NCI-H1417 treated with DMSO at 0.1 percent for 48 hours (cell line): ENCODE measurements around the gene KLHL29.

Experiments
- DNase-seq: peaks from one replicate; lab custom pipeline; 2025; lab: John Stamatoyannopoulos, UW

The KLHL29 gene

DNA sequence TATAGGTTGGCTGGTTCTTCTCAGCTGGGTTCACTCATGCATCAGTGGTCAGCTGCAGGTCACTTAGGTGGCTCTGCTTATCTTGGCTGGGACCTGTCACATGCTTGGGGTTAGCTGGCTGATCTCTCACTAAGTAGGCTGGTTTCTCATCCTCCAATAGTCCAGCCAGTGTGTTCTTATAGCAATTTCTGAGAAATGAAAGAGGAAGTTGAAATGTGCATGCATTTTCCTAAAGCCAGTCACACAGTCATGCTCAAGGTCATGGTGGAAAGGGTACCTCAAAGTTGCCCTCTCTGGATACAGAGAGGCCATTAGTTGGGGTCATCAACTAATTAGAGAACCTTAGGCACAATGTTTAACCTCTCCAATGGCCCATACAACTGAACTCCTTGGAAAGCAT is 64.4 kb downstream of the KLHL29 start:
- DNase-seq = no peak

DNA sequence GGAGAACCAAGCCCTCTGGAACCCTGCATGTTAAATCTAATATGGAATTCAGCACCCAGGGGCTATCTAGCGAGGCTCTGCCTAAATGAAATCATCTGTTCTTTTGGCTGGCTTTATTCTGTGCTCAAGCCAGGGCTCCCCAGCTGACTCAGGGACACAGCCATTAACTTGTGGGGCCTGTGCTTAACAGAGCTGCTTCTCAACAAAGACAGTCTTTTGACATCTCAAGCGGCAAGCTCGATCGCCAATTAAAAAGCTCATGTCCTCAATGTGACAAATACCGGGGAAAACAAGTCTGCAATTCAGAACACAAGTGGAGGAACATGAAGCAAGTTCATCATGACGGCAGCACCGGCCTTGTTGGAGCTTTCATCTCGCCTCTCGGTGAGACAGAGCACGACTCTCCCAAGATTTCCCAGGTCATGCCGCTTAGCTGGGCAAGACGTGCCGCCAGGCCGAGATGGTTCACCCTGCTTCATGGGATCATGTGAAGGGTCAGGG is 64.9 kb downstream of the KLHL29 start:
- DNase-seq = no peak

DNA sequence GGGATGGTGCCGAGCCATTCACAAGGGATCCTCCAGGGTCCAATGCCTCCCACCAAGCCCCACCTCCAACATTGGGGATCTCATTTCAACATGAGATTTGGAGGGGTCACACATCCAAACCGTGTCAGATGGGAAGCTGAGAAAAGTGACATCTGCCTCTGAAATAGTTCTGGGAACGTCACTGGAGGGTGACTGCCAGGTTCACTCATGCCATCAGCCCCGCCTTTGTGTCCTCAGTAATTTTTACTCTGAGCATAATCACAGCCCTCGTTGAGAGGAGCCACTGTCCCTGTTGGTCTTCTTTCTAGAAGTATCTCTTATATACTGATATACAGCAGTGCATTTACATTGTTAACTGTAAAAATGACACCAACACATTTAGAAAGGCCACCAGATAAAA is 67.4 kb downstream of the KLHL29 start:
- no peak for DNase-seq

DNA sequence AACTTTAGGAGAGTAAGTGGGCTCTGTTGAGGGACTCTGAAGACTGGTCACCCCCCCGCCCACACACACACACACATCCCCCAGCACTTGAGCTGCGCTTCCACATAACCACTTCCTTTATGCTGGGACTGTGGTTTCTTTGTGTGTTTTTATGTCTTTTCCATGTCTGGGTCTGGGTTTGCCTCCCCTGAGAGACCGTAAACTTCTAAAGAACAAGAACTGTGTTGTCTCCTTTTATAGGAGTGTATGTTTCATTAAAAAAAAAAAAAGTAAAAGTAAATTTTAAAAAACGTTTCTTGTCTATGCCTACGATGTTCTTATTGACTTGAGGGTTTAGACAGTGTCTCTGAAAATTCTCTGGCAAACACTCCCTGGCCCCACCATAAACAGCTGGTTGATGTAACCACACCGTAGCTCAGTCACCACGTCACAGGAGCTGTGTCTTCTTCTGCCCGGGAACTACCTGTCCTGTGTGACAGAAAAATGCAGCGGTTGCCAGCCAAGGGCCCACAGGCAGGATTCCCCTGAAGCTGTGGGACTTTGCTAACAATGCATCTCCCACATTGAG is 68.0 kb downstream of the KLHL29 start:
- no peak for DNase-seq

DNA sequence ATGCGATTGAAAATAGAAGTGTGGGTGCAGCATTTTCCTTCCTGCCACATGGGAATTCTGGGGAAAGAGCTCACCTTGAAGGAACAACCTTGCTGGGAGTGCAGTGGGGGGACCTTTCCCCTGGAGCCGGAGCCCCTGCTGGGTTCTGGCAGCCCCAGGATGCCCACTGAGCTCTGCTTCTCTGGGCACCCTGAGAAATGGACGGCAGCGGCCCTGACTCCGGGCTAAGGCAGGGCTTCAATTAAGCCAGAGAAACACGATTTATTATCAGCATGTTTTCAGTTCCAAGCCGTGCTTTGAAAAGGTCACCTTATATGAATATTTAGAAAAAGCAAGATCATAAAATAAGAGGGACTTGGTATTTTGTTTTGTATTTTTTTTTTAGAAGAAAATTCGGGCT is 68.5 kb downstream of the KLHL29 start:
- no peak for DNase-seq

DNA sequence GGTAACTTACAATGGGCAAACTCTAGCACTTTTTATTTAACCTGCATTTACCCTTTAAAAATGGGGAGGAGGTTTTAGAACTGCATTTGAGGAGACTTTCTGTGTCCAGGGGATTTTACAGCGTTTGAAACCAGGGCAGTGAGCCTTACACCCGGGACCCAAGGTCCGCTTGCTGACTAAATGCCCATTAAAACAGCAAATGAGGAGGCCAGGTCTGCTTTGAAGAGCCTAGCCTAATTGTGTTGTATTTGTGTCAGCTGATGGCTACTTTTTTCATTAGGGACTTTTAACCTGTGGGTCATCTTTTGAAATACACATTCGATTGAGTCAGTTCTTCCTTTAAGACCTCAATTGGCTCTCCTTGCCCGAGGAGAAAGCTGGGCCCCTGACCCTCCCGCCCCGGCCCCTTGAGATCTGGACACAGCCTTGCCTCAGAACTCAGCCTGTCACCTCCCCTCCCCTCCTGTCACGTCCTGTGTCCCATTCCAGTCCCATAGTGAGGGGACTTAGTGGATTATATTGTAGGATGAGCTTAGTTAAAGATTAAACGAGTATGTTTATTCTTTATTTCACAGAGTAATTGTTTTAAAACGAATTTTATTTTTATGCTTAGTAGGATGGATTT is 69.0 kb downstream of the KLHL29 start:
- DNase-seq = no peak

DNA sequence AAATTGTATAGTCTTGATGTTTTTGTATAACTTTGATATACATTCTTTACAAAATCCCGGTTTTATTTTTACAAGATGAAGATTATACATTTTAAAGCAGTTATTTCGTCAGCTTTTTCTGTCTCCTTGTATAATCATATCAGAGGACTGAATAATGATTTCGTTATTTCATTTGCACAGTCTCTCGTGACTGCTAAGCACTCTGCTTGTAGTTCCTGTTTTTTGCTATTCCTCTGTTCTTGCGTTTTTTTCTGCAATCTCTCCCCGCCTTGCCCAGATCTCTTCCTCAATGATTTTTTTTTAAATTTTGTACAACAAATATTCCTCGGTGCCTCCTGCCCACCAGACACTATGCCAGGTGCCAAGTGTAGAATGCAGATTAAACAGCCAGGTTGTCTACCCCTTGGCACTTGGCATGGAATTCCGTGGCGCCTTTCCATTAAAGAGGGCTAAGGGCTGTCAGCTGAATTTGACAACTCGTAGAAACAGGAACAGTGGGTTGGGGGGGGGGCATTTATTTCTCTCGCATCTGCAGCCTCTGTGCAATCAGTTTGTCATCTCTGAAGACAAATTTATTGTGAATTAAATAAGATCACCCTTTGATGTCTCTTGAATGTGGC is 69.6 kb downstream of the KLHL29 start:
- DNase-seq = no peak

DNA sequence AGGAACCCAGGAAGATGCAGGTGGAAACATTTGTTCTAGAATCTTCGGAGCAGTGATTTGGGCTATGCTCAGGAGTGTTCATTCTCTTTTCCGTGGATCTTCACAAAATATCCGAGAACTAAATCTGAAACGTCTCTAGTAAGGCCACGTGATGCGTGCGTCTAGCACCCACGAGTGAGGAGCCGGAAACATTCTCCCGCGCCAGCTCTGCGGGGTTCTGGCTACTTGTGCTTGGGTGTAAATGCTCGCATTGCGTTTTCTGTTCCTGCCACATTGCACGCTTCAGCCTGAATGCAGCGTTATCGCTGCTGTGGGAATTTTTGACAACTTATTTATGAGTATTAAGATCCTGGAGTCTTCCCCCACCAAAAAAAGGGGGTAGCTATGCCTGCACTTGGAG is 71.4 kb downstream of the KLHL29 start:
- no peak for DNase-seq

DNA sequence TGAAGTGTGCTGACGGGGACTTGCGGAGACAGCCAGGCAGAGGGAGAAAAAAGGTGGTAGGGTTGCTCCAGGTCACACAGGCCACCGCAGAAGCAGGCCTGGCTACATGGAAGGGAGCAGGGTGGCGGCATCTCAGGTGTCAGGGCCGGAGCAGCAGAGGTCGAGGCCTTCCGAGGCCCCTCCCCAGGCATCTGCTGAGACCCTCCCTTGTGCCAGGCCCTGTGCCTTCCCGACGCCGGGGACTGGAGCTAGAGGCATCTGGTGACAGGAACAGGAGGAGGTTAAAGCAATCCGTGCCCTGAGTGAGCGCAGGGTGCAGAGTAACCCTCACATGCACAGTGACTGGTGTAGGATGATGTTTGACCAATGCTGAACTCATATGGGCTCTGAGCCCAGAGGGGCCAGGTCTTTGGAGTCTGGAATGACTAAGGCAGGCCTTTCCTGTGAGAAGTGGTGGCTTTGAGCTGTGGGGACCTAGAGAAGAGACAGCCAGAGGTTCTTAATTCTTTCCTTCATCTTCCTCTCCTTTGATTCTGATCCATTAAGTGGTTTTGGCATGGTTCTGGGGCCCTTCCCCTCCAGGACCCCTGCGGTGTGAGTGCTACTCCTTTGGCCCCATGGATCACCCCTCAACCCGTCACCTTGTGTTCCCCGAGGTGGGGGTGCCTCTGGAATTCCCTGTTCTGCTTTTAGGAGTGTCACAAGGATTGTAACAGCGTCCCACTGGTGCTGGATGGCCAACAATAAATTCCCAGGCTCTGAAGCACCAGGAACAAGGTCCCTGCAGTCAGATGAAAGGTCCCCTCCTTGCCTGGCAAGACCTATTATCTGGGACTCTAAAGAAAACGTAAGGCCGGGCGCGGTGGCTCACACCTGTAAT is 72.1 kb downstream of the KLHL29 start:
- DNase-seq = no peak

DNA sequence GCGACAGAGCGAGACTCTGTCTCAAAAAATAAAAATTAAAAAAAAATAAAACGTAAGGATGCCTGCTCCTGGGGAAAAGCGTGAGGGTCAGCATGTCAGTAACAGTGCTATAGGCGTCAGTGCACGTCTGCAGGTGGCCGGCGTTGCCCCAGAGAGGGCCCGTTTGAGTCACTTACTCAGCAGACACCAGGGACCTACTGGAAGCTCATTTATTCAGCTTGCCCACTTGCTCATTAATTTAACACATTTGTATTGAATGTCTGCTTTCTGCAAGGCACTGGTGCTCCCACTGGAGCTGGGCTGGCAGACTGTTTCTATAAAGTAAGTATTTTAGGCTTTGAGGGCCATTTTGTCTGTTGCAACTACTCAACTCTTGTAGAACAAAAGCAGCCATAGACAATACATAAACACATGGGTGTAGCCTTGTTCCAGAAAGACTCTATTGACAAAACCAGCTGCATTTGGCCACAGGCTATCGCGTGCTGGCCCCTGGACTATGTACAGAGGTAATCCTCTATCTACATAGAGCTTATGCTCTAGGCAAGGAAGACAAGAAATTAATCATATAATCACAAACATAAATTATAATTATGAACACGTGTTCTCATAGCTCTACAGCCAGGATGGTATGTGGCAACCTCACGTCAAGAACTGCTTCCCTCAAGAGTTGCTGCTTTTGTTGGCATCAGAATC is 73.2 kb downstream of the KLHL29 start:
- DNase-seq = no peak

DNA sequence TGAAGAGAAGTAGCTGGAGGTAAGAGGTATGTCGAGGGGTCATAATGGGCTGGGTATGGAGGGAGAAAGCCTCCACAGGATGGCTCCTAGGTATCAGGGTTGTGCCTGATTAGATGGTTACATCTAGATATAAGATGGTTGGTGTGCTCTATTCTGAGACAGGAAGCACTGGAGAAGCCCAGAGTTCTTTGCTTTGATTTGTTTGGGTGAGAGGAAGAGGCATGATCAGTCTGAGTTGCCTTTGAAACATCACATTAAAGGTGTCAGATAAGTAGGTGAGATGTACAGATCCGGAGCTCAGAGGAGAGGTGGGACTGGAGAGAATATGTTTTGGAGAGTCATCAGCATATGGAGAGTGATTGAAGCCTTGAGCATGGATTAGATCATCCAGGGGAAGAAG is 74.1 kb downstream of the KLHL29 start:
- DNase-seq = no peak

DNA sequence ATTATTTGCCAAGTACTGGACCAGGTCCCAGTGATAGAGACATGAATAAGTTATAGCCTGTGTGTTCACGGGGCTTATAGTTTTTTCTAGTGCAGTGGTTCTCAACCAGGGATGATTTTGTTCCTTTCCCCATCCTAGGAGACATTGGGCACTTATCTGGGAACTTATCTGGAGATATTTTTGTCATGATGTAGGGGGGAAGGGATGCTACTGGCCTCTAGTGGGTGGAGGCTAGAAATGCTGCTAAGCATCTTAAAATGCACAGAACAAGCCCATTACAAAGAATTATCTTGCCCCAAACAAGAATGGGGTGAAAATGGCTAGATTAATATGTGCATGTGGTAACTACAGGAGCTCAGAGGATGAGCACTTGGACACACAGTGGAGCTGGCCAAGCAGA is 75.2 kb downstream of the KLHL29 start:
- DNase-seq = no peak

DNA sequence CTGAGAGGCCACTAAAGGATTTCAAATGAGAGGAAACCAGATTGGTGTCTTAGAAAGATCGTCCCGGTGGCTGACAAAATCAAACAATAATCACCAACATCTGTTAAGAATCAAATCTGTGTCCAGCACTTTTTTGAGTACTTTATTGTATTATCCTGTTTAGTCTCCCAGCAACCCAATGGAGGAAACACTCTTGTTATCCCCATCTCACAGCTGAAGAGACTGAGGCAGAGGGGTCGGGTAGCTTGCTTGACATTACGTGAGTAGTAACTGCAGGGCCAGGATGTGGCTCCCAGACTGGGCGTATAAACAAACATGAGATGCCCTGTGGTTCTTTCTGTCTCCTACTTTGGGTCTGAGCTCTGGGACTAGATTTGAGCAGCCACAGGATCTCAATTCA is 76.0 kb downstream of the KLHL29 start:
- DNase-seq = no peak

DNA sequence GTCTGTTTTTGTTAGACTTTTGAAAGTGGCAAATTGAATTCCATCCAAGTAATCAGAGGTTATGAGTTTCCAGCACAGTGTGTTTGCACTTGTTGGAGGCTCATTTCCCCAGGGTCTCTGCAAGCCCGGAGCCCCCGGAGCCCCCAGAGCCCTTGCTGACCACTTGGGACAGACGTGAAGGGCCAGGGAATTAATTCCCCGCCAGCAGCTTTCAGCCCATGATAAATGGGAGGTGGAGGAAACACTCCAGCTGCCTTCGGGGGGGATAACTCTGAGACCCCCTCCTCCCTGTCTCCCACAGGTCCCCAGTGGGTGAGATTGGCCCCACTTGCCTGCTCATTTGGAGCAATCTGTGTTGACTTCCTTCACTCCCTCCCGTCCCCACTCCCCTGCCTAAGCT is 79.2 kb downstream of the KLHL29 start:
- DNase-seq = no peak

DNA sequence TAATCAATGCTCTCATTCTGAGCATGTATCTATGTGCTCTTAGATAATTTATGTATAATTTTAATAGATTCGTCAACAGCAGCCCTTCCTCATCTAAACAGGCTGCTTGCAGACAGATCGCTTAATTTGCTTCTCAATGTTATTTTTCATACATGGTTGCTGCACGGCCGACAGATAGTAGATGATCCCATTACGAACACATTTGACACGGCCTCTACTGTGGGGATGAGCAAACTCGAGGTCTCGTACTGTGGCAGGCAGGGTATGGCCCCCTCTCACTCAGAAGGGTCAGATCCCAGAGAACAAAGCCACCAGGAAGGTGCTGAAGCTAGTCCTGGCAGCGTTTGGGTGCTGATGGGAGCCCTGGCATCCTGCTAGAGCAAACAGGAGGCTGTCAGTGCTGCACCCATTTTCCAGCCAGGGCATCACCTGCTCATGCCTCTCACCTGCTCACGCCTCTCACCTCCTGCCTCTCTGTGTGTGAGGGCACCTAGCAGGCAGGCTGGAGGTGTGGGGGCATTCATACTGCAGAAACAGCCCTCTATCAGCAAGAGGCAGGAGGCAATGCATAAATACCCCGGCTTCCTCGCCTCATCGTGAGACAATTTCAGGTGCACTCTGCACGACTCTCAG is 80.0 kb downstream of the KLHL29 start:
- DNase-seq = no peak

DNA sequence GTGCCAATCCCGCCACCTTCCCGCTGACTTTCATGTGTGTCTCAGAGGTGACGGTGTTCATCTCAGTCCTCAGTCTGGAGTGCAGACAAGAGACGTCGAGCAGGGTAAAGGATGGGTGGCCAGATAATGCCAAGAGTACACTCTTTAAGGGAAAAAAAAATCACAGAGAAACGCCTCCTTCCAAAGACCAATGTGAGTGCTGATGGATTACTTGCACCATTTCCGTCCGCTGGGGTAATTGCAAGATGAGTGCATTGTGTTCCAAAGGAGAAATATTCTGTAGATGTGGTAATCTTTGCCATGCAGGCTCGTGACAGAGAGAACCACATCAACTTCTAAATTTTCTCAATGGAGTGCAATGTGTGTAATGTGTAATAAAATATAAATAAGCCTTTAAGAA is 81.0 kb downstream of the KLHL29 start:
- DNase-seq = no peak

DNA sequence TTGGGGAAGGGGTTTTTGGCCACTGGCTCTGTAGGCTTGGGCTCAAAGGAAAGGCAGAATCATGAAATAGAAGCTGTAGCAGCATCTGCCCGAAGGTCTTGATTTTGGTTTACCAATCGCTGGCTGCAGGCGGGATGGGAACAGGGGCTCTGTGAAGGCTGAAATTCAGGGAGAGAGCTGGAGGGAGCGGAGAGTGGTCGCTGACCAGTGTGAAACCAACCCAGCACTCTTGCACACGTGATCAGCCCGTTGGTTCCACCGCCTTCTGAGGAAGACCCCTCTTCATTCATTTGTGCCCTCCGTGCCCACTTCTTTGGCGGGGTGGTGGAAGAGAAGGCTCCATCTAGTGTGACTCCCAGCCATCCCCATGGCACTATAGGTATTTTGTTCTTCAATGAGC is 82.6 kb downstream of the KLHL29 start:
- no peak for DNase-seq

DNA sequence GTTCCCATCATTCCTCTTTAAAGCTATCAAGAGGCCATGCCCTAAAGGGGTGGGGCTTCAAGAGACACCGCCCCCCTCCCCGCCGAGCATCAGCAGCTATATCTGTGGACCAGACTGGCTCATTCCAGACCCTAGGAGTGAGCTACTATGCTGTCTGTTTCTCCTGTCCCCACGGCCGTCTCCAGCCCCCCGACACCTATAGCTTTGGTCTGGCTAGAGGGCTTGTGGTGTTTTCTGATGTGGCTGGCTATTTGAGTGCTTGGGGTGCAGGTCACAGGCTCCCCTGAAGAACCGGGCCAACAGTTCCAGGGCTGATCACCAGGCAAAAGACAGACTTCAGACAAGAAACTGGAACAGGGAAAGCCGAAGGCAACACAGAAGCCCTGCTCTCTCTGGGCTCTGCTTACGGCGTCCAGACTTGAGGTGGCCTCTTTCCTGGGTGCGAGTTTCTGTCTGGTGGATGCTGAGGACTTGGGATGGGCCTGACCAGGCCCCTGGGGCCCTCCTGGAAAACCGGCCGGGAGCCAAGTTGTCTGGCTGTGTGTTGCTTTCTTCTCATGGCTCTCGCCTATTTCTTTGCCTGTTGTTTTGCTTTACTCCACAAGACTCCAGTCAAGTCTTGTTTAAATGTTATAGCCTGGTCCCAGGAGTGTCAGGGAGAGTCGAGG is 83.6 kb downstream of the KLHL29 start:
- DNase-seq = no peak

DNA sequence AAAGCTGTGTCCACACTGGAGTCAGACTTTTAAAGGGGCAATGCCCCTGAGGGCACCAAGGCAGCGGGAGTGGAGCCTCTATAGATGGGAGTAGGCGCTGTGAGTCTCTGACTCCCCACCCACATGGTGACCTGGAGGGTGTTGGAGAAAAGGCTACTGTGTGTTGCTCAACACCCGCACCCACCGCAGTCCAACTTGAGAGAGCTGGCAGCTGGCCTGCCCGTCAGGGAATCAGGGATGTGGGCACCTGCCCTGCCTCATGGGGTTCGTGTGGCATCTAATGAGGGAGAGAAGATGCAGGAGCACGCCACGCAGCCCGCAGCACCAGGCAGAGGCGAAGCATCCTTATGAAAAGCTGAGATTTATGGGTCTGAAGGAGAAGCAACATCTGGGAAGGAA is 84.2 kb downstream of the KLHL29 start:
- DNase-seq = no peak

DNA sequence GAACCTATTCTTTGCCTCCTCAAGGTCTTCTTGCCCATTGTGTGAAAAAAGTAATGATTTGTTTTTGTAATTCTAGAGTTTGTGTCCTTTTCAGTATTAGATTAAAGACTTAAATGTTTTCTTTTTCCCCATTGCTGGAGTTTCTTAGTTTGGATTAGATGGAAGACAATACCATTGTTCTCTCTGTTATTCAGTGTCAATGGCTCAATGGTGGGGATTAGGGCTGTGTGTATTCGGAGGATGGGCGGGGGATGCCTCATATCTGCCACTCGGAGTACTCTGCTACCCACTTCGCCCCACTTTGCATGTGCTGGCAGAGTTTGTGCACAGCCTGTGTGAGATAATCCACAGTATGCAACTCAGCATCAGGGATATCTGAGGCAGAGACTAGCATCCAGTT is 90.1 kb downstream of the KLHL29 start:
- no peak for DNase-seq

DNA sequence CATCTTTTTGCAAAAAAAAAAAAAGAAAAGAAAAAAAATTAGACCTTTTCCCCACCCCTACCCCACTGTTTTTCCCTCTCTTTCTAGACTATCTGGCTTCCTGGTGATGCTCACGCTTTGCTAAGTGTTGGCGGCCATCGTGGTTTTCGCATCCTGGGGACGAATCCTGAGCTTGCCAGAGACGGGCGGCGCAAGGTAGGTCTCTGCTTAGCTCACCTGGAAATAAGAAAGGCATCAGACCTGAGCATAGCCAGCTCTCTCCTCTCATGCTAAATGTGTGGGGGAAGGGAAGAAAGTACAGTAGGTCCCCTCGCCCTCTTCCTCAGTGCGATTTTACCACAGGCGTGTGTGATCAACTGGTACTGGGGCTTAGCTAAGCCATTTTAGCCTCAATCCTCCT is 90.5 kb downstream of the KLHL29 start:
- DNase-seq = no peak
